PC-3 (cell line): Measurements from ENCODE around the gene TMTC2. TPM values are rescaled to one million over a fixed set of nuclear protein-coding genes. Genes with fewer than 3 reads are reported as not detected.

Experiments used
- ATAC-seq: fragments of 200-7000 bp; cut with Tn5 transposase; 2 replicates; pipeline ENCODE4 v1.9.1; 2020; ENCODE audit warnings: mild to moderate bottlenecking, moderate library complexity
- BruUV-seq: library from RNA; stranded (reverse); fragments of 400-500 nt; replicated peaks from 2 replicates; lab custom pipeline; 2021; lab: Mats Ljungman, UMichigan
- CTCF ChIA-PET: fragments of 300-600 bp; sonication (Branson Sonifier 250); formaldehyde crosslinking; loops from one replicate; lab custom pipeline; 2022; ENCODE audit warnings: antibody characterized with exemption; lab: Charles Lee
- POLR2A ChIA-PET: fragments of 300-600 bp; sonication (Branson Sonifier 250); formaldehyde crosslinking; loops from one replicate; lab custom pipeline; 2022; ENCODE audit warnings: antibody characterized with exemption; ENCODE audit not compliant: unreplicated experiment; lab: Charles Lee
- DNase-seq: peaks from one replicate; pipeline ENCODE4 v3.0.0-alpha.2; 2015
- H2AFZ ChIP-seq: fragments of 300-600 bp; sonication (generic); 2 replicates; pipeline ENCODE4 v1.6.0; 2016; ENCODE audit warnings: antibody characterized with exemption, low read length
- H3F3A ChIP-seq: fragments of 300-600 bp; sonication (generic); one replicate; pipeline ENCODE4 v1.6.0; 2017; ENCODE audit warnings: antibody characterized with exemption, low read length, control low read depth, mild to moderate bottlenecking; ENCODE audit not compliant: unreplicated experiment
- H3K27ac ChIP-seq: fragments of 300-600 bp; sonication (generic); 2 replicates; pipeline ENCODE4 v1.5.1; 2016; ENCODE audit warnings: mild to moderate bottlenecking, low read length
- H3K27me3 ChIP-seq: fragments of 300-600 bp; sonication (generic); 2 replicates; pipeline ENCODE4 v1.6.1; 2016; ENCODE audit warnings: low read length, mixed read lengths
- H3K36me3 ChIP-seq: fragments of 300-600 bp; sonication (generic); 2 replicates; pipeline ENCODE4 v1.6.1; 2016; ENCODE audit warnings: low read depth, mixed run types, low read length, mixed read lengths
- H3K4me1 ChIP-seq: fragments of 300-600 bp; sonication (generic); 2 replicates; pipeline ENCODE4 v1.5.1; 2016; ENCODE audit warnings: low read length; ENCODE audit not compliant: insufficient read depth
- H3K4me2 ChIP-seq: fragments of 300-600 bp; sonication (generic); 2 replicates; pipeline ENCODE4 v1.6.0; 2016; ENCODE audit warnings: low read length
- H3K4me3 ChIP-seq: fragments of 300-600 bp; sonication (generic); 2 replicates; pipeline ENCODE4 v1.5.1; 2016; ENCODE audit warnings: mild to moderate bottlenecking, low read length, mixed read lengths
- H3K79me2 ChIP-seq: fragments of 300-600 bp; sonication (generic); 2 replicates; pipeline ENCODE4 v1.6.1; 2017; ENCODE audit warnings: low read length, mixed read lengths
- H3K9ac ChIP-seq: fragments of 300-600 bp; sonication (generic); 2 replicates; pipeline ENCODE4 v1.6.0; 2016; ENCODE audit warnings: mild to moderate bottlenecking, low read length
- H3K9me2 ChIP-seq: fragments of 300-600 bp; sonication (generic); replicated peaks from 2 replicates; pipeline ENCODE4 v1.6.1; 2016; ENCODE audit warnings: mixed run types, low read length, mixed read lengths
- H3K9me3 ChIP-seq: fragments of 300-600 bp; sonication (generic); 2 replicates; pipeline ENCODE4 v1.6.1; 2016; ENCODE audit warnings: low read length, mixed read lengths
- H4K20me1 ChIP-seq: fragments of 300-600 bp; sonication (generic); 2 replicates; pipeline ENCODE4 v1.6.1; 2016; ENCODE audit warnings: low read length, mixed read lengths
- EZH2 ChIP-seq: fragments of 300-600 bp; sonication (generic); IDR thresholded peaks from one replicate; pipeline ENCODE4 v1.6.1; 2017; ENCODE audit warnings: antibody characterized with exemption, mild to moderate bottlenecking, low read length; ENCODE audit not compliant: unreplicated experiment
- EZH2phosphoT487 ChIP-seq: fragments of 300-600 bp; sonication (generic); IDR thresholded peaks from 2 replicates; pipeline ENCODE4 v1.6.1; 2018; ENCODE audit warnings: mild to moderate bottlenecking, antibody characterized with exemption, low read length, borderline replicate concordance
- intact Hi-C: fragments of 100-400 bp; cut with micrococcal nuclease; formaldehyde crosslinking; loops from 2 replicates; pipeline ENCODE4 v1.9.0; 2023
- total RNA-seq: library from RNA; depleted of rRNA; stranded (reverse); fragments of >200 nt; gene quantifications from 2 replicates; pipeline ENCODE4 v1.2.3, GENCODE V29; 2014
- TF ChIP-seq, protein P1 (sequence below): fragments of 300-600 bp; sonication (generic); conservative IDR thresholded peaks from 2 replicates; pipeline ENCODE4 v1.5.1; 2017; ENCODE audit warnings: antibody characterized with exemption, low read depth, mild to moderate bottlenecking, low read length

TMTC2 gene
- total RNA-seq, 1 experiment from 2014 or later: 10.7 TPM

DNA sequence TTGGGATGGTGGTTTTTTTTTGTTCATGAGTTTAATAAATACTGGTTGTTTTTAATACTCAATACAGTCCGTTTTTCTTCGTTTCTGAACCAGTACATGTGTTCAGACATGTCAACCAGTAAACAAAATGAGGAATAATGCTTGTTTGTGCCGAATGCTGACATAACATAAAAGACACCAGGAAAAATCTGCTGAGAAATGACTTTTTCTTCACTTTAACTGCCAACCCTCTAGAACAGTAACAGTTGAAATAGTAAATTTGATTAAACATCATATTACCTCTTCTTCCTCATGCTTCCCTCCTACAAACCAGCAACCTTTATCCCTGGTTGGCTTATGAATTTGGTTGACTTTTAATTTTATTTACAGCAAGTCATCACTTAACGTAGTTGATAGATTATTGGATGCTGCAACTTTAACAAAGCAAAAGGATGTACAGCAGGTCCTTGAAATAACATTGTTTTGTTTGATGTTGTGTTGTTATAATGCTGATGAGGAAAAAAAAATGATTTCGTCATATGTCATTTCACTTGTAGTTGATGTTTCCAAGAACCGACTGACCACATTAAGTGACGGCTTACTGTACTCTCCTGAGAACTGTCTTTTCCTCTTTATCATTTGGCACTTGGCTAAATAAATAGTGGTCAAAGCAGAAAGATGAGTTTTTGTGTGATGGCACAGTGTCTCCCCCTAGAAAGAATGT, 340.5 kb downstream of the TMTC2 start:
- Histone ChIP-seq H3F3A (no peaks in the 10 kb centered on the region), H3K79me2 (no peaks in the 10 kb centered on the region), H3K4me2 (no peak overlapping the region), H3K4me1 (no peaks in the 10 kb centered on the region), H4K20me1 (no peaks in the 10 kb centered on the region), H3K27me3 (no peaks in the 10 kb centered on the region), H3K4me3 (no peak overlapping the region), H3K36me3 (no peaks in the 10 kb centered on the region), H3K9ac (no peak overlapping the region), H2AFZ (no peak overlapping the region), H3K27ac (no peak overlapping the region), H3K9me3 (no peaks in the 10 kb centered on the region), H3K9me2 (no peaks in the 10 kb centered on the region)
- no peak for TF ChIP-seq EZH2
- no peak for TF ChIP-seq EZH2phosphoT487
- TF ChIP-seq, protein P1, sequence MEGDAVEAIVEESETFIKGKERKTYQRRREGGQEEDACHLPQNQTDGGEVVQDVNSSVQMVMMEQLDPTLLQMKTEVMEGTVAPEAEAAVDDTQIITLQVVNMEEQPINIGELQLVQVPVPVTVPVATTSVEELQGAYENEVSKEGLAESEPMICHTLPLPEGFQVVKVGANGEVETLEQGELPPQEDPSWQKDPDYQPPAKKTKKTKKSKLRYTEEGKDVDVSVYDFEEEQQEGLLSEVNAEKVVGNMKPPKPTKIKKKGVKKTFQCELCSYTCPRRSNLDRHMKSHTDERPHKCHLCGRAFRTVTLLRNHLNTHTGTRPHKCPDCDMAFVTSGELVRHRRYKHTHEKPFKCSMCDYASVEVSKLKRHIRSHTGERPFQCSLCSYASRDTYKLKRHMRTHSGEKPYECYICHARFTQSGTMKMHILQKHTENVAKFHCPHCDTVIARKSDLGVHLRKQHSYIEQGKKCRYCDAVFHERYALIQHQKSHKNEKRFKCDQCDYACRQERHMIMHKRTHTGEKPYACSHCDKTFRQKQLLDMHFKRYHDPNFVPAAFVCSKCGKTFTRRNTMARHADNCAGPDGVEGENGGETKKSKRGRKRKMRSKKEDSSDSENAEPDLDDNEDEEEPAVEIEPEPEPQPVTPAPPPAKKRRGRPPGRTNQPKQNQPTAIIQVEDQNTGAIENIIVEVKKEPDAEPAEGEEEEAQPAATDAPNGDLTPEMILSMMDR: no peak
- no peak for ATAC-seq
- BruUV-seq: no TSS peak
- DNase-seq: no peak
- ChIA-PET CTCF (no interaction called here), POLR2A (no interaction called here)
- intact Hi-C loops: no loop called here

DNA sequence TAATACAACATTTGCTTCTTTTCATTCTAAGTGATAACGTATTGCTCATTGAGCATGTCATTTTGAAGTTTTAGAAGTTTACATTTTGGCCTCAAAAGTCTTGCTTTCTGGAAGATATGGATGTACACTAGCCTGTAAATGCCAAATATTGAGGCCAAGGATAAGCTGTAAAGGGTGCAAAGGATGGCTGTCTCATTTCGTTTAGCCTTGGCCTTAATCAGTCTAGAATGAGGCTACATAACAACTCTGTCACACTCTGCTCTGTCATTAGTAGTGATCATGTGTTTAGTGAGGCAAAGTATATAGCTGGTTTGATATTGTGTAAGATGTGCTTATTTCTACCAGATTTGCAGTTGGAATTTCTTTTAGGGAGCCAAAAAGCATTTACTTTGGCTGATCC, 344.5 kb downstream of the TMTC2 start:
- Histone ChIP-seq H3K9me3 (no peaks in the 10 kb centered on the region), H3K4me3 (no peak overlapping the region), H3K4me1 (no peaks in the 10 kb centered on the region), H3K36me3 (no peaks in the 10 kb centered on the region), H2AFZ (no peak overlapping the region), H3K9me2 (no peaks in the 10 kb centered on the region), H3K4me2 (no peak overlapping the region), H3K27ac (no peak overlapping the region), H3K79me2 (no peaks in the 10 kb centered on the region), H3F3A (no peaks in the 10 kb centered on the region), H4K20me1 (no peaks in the 10 kb centered on the region), H3K9ac (no peak overlapping the region), H3K27me3 (no peaks in the 10 kb centered on the region)
- ATAC-seq: no peak
- TF ChIP-seq, protein P1: no peak
- TF ChIP-seq EZH2 (no peak), EZH2phosphoT487 (no peak)
- ChIA-PET POLR2A (no interaction called here), CTCF (no interaction called here)
- BruUV-seq: no TSS peak
- no peak for DNase-seq
- intact Hi-C loops: no loop called here

DNA sequence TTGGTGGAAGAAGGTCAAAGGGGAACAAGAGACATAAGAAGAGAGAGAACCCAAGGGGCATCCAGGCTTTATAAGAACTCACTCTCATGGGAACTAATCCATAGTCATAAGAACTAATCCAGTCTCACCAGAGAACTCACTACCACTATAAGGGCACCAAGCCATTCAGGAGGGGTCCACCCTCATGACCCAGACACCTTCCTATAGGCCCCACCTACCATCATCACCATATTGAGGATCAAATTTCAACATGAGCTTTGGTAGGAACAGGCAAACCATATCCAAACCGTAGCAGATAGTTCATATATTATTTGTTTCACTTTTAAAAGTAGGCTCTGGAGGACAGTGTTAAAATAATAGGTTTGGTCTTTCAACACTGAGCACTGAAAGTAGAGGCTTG, 350.1 kb downstream of the TMTC2 start:
- ChIA-PET CTCF (no interaction called here), POLR2A (no interaction called here)
- no TSS peak for BruUV-seq
- Histone ChIP-seq H3F3A (no peaks in the 10 kb centered on the region), H3K36me3 (no peaks in the 10 kb centered on the region), H4K20me1 (no peaks in the 10 kb centered on the region), H3K27ac (no peak overlapping the region), H3K4me2 (no peak overlapping the region), H3K9me3 (no peaks in the 10 kb centered on the region), H3K9ac (no peak overlapping the region), H3K79me2 (no peaks in the 10 kb centered on the region), H3K27me3 (no peaks in the 10 kb centered on the region), H3K4me3 (no peak overlapping the region), H3K9me2 (no peaks in the 10 kb centered on the region), H2AFZ (no peak overlapping the region), H3K4me1 (no peaks in the 10 kb centered on the region)
- intact Hi-C loops: no loop called here
- no peak for TF ChIP-seq EZH2
- TF ChIP-seq, protein P1: no peak
- no peak for TF ChIP-seq EZH2phosphoT487
- no peak for ATAC-seq
- no peak for DNase-seq
